Measurements from ENCODE around the gene PXN.

Gene PXN

DNA sequence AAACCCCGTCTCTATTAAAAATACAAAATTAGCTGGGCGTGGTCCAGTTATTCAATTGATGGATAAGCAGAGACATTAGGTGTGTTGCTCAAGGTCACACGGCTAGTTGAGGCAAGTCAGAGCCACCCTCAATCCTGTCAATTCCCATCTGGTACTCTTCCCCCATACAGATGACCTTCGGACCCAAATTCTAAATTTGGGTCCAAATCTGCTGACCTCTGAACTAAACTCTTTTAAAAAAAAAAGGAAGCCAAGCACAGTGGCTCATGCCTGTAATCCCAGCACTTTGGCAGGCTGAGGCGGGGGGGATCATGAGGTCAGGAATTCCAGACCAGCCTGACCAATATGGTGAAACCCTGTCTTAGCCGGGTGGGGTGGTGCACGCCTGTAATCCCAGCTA, 94.9 kb downstream of the PXN start:
- DNase-seq (ENCODE audit: low spot score): no peak
- CTCF ChIA-PET: no interaction called here
- peak overlapping the region; percentile 32 for H3K27ac ChIP-seq
- TF ChIP-seq, protein P1, sequence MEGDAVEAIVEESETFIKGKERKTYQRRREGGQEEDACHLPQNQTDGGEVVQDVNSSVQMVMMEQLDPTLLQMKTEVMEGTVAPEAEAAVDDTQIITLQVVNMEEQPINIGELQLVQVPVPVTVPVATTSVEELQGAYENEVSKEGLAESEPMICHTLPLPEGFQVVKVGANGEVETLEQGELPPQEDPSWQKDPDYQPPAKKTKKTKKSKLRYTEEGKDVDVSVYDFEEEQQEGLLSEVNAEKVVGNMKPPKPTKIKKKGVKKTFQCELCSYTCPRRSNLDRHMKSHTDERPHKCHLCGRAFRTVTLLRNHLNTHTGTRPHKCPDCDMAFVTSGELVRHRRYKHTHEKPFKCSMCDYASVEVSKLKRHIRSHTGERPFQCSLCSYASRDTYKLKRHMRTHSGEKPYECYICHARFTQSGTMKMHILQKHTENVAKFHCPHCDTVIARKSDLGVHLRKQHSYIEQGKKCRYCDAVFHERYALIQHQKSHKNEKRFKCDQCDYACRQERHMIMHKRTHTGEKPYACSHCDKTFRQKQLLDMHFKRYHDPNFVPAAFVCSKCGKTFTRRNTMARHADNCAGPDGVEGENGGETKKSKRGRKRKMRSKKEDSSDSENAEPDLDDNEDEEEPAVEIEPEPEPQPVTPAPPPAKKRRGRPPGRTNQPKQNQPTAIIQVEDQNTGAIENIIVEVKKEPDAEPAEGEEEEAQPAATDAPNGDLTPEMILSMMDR (conservative IDR thresholded peaks at IDR 0.05; ENCODE audit: low read depth): no peak
- POLR2A ChIA-PET (ENCODE audit: low non-redundant PET): no interaction called here

DNA sequence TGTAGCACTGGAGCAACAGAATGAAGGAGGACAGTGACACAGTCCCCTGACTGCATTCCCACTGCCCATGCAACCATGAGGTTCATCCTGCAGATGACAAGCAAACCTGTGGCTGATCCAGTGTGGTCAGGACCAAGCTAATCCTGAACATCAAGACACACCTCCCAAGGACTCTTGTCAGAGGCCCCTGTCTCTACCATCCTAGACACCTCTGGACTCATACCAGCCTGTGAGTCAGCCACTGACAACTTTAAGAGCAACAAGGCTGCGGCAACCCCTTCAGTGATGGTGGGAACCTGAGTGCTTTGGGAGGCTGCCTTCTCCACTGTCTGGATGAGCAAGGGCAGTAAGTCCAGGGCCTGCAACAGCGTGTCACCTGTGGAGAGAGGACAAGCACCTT, 95.6 kb downstream of the PXN start:
- DNase-seq (ENCODE audit: low spot score): no peak
- peak overlapping the region; percentile 32 for H3K27ac ChIP-seq
- TF ChIP-seq, protein P1 (conservative IDR thresholded peaks at IDR 0.05; ENCODE audit: low read depth): no peak
- ChIA-PET POLR2A (ENCODE audit: low non-redundant PET) (no interaction called here), CTCF (no interaction called here)

DNA sequence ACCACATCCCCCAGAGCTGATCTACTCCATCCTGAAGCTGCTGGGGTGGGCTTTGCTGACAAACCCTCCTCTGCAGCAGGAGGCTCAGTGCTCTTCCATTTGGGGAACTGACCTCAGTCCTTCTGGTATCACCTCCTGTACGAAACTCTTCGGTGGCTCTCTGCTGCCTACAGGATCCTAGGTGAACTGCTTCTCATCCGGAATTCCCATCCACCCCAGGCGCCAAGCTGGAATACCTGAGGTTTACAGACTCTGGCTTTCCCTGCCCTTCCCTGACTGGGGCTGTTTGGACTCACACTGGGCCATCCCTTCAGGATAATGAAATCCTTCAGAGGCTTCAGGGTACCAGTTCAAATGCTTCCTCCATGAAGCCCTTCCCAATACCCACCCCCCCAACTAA, 97.2 kb downstream of the PXN start:
- no peak overlapping the region for H3K27ac ChIP-seq
- POLR2A ChIA-PET (ENCODE audit: low non-redundant PET): interaction anchor here (0.6 kb wide), 1 partner anchor 33 kb away, joined by 11 read pairs; the partner anchor contains the start of gene RPLP0
- CTCF ChIA-PET: interaction anchor here (0.6 kb wide), 1 partner anchor 33 kb away, joined by 3 read pairs; the partner anchor contains the start of gene RPLP0
- no peak for DNase-seq (ENCODE audit: low spot score)
- TF ChIP-seq, protein P1 (conservative IDR thresholded peaks at IDR 0.05; ENCODE audit: low read depth): no peak

DNA sequence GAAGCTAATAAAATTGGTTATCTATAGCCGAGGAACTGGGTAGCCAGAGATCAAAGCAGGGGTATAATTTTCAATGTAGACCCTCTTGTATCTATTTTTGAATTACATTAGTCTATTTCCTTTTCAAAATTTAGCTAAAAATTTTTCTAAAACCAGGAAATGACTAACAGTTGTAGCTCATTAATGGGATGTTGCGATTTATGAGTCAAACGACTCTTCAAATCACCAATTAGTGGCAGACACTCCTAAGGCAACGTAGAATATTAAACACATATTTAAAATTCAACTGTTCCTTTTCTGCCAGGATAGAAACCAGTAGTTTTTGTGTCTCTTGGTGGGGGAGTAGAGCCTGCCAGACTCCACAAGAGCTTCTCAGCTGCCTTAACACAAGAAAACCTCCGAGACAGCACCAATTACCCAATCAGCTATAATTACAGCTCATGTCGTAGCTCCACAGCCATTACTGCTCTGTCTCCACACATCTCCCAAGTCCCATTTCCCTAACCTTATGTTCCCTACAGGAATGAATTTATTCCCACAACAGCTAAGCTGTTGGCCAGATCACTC, 97.9 kb downstream of the PXN start:
- CTCF ChIA-PET: no interaction called here
- no peak for DNase-seq (ENCODE audit: low spot score)
- POLR2A ChIA-PET (ENCODE audit: low non-redundant PET): no interaction called here
- H3K27ac ChIP-seq: no peak overlapping the region
- TF ChIP-seq, protein P1 (conservative IDR thresholded peaks at IDR 0.05; ENCODE audit: low read depth): no peak

DNA sequence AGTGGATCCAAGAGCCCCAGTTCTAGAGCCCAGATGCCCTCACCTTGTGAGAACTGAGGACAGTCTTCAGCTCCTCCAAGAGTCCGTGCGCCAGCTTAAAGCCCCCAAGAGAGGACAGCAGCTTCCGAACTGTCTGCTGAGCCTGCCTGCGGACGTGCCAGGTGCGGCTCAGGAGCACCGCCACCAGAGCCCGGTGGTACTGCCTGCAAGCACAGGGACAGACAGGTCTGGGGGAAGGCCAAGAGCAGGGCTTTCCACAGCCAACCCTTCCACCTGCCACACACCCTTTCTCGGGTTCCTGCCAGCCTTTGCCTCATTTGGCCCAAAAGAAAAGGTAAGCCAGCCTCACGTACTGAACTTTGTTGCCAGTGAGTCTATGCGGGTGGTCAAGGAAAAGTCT, 101.2 kb downstream of the PXN start:
- no peak for DNase-seq (ENCODE audit: low spot score)
- ChIA-PET POLR2A (ENCODE audit: low non-redundant PET) (no interaction called here), CTCF (no interaction called here)
- no peak overlapping the region for H3K27ac ChIP-seq
- TF ChIP-seq, protein P1 (conservative IDR thresholded peaks at IDR 0.05; ENCODE audit: low read depth): no peak

DNA sequence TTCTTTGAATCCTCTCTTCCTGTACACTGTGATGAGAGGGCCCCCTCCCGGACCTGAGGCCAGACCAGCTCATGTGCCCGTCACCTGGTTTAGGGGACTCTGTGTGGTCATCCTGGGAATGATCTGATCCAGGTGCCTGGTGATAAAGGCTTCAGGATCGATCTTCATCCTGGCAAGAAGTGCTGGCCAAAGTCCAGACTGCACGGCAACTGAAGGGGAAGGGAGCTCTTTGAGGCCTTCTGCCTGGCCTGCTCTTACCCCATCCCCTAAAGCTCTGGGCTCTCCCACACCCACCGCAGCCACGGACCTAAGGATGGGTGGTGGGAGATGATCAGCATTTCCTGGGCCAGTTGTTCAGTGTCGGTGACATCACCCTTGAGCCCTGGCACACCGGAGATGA, 102.8 kb downstream of the PXN start:
- CTCF ChIA-PET: no interaction called here
- TF ChIP-seq, protein P1 (conservative IDR thresholded peaks at IDR 0.05; ENCODE audit: low read depth): no peak
- no peak for DNase-seq (ENCODE audit: low spot score)
- H3K27ac ChIP-seq: no peak overlapping the region; the same call in 1 of the 2 replicates
- POLR2A ChIA-PET (ENCODE audit: low non-redundant PET): no interaction called here

All from RWPE1 (cell line).